Stimulated activated CD8-positive, alpha-beta memory T cell treated with anti-CD3 and anti-CD28 coated beads, Interleukin-7, amount 100 ng/mL, for 1 hour (primary cell): Measurements from ENCODE around the gene TTC16.
"Not testable (repeated sequence)": the region's sequence is repeated elsewhere in the genome, so short reads cannot be mapped to it uniquely, and the experiment has no call there.

Experiments
- DNase-seq, 2 donors: peaks; one replicate each; pipeline ENCODE4 v3.0.0-alpha.2; 2020; ENCODE audit warnings: low read depth in 2 of 2

TTC16 gene

DNA sequence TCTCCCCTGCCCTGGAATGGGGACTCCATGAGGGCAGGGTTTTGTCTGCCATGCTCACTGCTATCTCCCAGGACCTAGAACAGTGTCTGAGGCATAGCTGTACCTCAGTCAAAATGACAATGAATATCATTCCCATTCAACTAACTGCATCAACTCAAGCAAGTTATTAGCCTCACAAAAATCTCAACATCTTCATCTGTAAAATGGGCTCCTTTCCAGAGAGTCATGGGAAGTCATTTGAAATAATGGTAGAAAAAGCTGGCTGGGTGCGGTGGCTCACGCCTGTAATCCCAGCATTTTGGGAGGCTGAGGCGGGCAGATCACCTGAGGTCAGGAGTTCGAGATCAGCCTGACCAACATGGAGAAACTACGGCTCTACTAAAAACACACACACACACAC, 53.2 kb downstream of the TTC16 start:
- DNase-seq = no peak

DNA sequence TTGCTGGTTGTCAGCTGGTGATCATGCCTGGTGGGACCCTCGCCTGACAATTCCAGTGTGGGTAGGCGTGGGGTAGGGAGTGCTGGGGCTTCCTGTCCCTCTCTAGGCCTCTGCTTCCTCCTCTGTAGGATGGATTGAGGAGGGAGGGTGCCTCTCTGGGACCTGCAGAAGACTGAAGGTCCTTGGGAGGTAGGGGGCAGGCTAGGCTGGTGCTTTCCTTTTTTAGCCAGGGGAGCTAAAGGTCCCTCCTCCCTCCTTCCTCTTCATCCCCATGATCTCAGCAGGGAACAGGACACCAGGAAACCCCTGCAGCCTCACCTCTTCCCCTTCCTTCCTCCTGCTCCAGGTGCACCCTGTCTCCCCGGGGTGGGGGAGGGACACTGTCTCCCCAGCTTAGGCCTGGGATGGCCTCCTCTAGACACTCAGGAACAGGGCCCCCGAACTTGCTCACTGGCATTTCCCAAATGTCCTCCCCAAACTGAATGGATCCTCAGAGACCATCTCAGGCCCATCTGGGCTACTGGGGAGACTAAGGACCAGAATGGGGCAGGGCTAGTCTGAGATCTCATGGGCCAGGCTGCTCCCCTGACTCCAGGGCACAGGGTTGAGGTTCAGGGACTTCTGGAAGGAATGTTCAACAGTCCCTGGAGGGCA, 54.2 kb downstream of the TTC16 start:
- no peak for DNase-seq

DNA sequence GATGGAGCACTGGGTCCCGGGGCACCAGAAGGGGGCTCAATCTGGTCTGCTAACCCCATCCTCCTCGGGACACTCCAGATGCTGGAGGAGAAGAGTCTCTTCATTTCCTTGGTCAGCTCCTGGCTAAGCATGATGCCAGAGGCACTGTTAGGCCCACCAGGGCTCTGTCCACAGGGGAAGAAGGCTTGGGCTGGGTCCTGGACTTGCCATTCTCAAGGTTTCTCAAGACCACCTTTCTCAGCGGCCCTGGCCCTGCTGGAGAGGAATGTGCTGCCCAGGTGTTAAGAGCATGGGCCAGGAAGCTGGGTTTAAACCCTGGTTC, 54.7 kb downstream of the TTC16 start:
- DNase-seq = no peak

DNA sequence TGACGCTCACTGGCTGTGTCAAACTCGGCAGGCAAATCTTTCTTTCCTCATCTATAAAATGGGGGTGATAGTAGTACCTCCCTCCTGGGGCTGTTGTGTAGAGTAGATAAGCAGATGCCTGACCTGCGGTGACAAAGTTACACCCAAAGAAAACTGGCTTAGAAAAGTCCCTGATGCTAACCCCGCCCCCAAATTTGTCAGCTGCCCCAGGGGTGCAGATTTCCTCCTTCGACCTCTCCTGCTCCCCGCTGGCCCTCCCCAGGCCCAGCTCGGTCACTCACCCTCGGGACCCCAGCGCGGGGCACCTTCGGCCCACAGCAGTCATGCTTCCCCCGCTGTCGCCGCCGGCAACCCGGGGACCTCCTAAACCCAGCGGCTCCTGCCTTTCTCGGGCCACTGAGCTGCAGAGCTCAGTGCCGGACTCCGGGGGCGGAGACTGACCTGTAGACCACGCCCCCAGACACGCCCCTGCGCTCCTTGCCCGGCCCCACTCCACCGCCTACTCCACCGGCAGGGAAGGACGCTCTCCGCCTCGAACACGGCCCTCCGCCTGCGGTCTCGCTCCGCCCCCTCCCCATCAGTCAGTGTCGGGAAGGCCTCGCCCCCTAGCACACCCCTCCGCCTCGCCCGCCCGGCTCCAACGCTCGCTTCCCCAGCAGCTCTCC, 55.2 kb downstream of the TTC16 start:
- peak; percentile 84 to 88 for DNase-seq

DNA sequence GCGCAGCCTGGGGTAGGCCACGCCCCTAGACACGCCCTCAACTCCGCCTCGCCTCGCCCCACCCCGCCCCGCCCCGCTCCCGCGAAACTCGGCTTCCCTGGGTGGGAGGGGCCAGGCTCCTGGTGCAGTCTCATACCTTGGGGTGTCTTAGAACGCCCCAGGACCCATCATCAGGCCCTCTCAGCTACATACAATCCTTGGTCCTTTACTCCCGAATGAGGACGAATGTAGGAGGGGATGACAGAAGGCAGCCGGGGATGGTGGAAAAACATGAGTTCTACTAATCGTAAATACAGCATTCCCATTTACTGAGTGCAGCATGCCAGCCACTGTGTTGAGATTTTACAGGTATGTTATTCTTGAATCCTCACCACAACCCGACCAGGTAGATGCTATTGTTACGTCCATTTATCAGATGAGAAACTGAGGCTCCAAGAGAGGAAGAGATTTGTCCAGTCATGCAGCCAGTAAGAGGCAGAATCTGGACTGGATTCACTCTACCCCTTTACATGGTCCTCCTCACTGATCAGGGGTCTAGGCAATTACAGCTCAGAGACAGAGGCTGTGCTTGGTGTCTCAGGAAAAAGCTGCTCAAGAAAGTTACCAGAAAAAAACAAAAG, 55.8 kb downstream of the TTC16 start:
- no peak for DNase-seq

DNA sequence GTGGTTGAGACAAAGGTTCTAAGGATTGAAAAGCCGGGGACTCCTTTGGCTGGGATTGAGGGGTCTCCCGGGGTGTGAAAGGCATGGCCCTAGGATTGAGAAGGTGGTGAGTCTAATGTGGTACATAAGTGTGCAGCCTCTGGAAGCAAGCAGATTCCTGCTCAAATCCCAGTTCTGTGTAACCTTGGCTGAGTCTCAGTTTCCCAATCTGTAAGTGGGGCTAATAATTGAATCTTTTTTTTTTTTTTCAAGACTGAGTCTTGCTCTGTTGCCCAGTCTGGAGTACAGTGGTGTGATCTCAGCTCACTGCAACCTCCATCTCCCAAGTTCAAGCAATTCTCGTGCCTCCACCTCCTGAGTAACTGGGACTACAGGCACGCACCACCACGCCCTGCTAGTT, 56.7 kb downstream of the TTC16 start:
- DNase-seq = no peak

DNA sequence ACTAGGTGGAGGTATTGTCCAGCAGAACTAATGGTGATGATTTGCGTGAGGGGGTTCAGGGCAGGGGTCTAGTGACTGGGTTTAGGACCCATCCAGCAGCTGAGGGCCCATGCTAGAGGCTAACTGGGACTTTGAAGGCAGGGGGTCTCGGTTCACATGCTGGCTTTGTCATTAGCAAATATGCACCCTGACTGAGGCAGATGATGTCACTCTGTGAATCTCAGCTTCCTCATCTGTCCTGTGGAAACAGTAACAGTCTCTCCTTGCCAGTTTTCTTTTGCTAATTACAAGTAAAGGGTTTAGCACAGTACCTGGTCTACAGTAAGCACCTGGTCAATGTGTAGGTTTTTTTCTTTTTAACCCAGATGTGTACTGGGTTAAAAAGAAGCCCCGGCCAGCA, 57.4 kb downstream of the TTC16 start:
- DNase-seq = no peak

DNA sequence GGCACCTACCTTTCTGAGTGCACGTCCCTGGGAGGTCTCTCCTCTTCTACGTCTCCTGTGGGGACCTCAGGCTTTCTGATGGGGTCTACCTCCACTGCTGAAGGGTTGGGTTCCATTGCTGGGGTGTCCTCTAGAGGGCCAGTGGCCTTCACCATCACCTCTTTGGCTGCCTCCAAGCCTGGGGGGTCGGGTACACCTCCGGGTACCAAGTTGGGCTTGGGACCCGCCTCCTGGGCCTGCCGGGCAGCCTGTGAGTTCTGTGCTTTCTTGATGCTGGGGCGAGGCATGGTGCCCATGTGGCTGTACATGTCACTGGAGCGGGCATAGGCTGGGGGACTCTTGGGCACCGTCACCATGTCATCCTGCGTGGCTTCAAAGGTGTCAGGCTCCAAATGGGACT, 58.1 kb downstream of the TTC16 start:
- no peak for DNase-seq

DNA sequence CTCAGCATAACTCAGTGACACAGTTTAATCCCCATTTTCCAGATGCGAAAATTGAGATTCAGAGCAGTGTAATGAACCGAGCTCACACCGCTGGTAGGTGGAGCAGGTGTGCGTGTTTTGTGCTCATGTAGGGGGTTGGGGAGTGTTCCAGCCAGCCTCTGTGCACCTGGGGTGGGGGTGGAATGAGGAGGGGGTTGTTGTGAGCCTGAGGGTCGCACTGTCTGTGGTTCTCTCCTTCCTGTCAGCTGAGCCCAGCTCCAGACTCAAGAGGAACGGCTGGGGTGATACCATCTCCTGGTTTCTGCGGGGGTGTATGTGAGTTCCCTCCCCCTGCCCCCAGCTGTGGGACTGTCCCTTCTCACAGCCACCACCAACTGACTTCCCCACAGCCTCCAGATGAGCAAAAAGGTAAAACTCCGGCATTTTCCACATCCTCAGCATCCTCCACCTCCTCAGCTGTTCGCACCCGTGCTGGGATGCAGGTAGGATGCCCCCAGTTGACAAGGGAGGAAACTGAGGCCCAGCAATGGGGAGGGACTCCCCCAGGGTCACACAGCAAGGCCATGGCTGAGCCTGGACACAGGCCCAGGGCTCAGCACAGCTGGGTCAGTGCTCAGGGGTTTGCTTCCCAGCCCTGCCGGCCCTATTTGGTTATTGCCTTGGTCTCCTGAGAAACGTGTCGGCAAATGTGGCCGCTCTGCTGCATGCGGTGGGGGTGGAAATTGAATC, 60.5 kb downstream of the TTC16 start:
- peak; percentile 37 to 56 for DNase-seq

DNA sequence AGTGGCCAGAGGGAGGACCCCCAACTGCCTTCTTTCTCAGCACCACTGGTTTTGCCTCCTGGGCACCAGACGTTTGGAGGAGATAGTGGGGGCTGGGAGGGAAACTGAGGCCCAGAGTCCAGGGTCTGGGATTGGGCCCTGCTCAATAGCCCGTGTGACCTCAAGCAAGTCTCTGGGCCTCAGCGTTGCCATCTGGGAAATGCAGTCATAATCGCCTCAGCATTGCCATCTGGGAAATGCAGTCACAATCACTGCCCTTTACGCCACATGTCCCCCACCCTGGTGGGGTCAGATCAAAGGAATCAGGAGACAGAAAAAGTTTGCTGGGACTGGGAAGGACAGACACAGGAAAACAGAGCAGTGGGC, 61.0 kb downstream of the TTC16 start:
- no peak for DNase-seq

DNA sequence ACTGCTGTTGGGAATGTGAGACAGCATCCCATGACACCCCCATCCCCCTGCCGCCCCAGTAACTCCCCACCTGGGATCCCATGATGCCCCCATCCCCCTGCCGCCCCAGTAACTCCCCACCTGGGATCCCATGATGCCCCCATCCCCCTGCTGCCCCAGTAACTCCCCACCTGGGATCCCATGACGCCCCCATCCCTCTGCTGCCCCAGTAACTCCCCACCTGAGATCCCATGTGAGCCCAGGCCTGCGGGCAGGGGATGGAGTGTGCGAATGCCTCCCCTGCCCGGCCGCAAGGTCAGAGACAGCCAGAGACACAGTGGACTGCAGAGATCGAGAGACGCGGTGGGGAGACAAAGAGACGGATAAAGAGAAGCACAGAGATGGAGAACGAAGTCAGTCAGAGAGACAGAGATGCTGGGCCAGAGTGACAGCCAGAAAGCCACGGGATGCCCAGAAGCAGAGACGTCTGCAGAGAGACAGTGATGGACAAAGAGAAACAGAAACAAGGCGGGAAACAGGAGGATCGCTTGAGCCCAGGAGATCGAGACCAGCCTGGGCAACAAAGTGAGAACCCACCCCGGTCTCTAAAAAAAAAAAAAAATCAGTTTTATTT, 61.6 kb downstream of the TTC16 start:
- DNase-seq = no peak

DNA sequence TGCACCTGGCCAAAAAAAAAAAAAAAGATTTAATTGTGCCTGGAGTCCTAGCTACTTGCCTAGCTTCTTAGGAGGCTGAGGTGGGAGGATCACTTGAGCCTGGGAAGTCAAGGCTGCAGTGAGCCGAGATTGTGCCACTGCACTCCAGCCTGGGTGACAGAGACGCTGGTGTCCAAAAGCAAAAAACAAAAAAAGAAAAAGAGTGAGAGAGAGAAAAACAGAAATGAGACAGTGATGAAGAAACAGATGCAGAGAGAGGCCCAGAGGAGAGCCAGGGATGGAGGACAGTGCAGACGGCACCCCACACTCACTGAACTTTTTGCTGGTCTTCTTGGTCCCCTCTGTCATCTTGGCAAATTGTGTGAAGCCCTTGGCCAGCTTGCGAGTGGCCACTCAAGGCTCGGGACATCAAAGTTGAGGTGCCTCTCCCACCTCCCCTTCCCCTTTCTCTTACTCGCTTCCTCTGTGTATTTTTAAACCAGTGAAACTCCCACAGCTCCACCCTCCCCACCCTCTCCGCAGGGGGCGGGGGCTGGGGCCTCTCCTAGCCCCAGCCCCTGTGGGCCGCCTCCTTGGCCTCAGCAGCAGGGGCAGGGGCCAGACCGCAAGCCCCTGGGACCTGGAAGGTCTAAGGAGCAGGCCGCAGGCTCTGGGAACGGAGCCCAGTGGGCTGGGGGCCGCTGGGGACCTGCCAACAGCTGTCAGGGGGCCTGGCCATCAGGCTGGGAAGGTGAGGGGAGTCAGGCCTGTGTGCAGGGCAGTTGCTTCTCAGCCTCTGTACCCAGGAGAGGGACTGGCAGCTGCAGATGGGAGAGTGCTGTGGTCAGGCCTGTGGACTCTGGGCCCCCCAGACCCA, 62.6 kb downstream of the TTC16 start, which contains the start of gene SH2D3C:
TSS of gene SH2D3C (minus strand) at position 387 of the 856 bp plus-strand sequence. CDS start at position 348, 39 bp downstream.
- no peak for DNase-seq

DNA sequence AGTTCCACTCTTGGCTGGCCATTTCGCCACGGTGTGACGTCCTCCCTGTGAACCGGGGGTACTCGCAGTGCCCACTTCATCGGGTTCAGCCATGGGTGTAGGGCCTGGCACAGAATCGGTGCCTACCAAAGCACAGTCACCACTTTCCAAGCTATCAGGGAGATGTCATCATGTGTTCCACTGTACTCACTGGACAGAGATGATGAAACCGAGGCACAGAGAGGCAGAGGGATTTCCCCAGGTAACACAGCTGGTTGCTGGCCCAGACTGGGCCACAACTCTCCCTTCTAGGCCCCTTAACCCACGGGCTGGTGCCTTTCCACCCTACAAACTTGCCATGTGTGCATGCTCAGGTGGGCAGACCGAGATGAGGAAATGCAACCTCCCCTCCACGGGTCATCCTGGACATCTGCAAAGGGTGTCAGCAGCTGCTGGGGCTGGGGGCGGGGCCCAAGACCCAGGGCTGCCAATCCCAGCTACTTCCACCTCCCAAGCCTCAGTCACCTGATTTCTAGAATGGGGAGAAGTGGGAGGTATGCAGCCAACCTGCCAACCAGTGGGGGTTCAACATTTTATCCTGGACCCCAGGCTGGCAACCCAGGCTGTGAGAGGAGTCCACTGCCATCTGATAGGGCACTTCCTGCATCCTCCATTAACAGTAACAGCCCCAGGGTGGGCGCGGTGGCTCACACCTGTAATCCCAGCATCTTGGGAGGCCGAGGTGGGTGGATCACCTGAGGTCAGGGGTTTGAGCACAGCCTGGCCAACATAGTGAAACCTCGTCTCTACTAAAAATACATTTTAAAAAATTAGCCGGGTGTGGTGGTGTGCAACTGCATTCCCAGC, 63.5 kb downstream of the TTC16 start:
- DNase-seq = no peak

DNA sequence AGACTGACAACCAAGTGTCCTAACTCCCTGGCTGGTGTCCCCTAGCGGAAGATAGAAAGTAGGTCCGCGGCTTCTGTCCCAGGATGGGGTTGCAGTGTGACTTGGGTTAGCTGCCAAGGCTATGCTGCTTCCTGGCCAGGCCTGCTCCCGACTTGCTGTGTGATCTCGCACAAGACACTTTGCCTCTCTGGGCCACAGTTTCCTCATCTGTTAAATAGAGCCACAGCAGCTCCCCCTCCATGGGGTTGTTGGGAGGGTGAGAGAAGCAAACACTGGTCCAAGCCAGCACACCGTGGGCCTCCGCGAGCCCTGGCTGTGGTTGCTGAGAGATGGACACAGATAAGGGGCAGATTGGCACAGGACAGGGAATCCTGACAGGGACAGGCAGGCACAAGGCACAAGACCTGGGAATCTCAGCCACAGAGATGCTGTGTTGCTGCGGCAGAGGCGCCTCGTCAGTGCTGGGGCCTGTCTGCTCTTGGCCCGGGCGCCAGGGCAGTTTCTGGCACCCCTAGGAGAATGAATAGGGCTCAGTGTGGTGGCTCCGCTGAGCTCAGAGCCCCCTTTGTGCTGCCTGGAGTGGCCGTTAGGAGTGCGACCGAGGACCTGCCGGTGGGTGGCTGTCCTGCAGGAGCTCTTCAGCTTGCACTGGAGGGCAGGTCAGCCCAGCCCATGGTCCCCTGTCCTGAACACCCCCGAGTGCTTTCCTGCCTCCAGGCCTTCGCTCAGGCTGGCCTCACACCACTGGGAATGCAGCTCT, 64.4 kb downstream of the TTC16 start:
- no peak for DNase-seq

DNA sequence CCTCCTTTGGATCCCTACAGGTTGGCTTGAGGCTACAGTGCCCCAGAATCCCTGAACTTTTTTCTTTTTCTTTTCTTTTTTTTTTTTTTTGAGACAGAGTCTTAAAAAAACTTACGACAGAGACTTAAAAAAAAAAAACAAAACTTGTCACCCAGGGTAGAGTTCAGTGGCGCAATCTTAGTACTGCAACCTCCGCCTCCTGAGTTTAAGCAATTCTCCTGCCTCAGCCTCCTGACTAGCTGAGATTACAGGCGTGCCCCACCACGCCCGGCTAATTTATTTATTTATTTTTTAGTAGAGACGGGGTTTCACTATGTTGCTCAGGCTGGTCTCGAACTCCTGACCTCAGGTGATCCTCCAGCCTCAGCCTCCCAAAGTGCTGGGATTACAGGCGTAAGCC, 65.0 kb downstream of the TTC16 start:
- not testable (repeated sequence) for DNase-seq
